Measurements from ENCODE around the gene RBMS3. TPM values are rescaled to one million over a fixed set of nuclear protein-coding genes. Genes with fewer than 3 reads are reported as not detected.
"Not testable (repeated sequence)": the region's sequence is repeated elsewhere in the genome, so short reads cannot be mapped to it uniquely, and the experiment has no call there.

Gene RBMS3
- total RNA-seq (2014; rRNA removed; shearing (Covaris generic)) = 1.0 and 2.0 TPM in 2 replicates
- not detected in 2 replicates for total RNA-seq (2022)
- percentile 1 among the genes with signal in this experiment for Bru-seq, nascent RNA
- percentile 1 among the genes with signal in this experiment for BruChase-seq, experiment 1, labeled RNA remaining after a 6-hour chase
- BruChase-seq, experiment 2, labeled RNA remaining after a 2-hour chase = percentile 3 among the genes with signal in this experiment
- long read RNA-seq = 0 reads

GRCh38 chr3:29280404-29281093, at the start of gene RBMS3:
Gene RBMS3 (plus strand): TSS chr3:29281071.
- H3K27ac ChIP-seq (ENCODE audit: low read depth, low read length, poor library complexity, severe bottlenecking) = no peak within 1 kb of the TSS
- no TSS peak for BruUV-seq (replicated peaks)
- intact Hi-C loops (cut with micrococcal nuclease; ENCODE audit: unreplicated experiment) = no loop called here
- no peaks in the 10 kb centered on the region for H4K20me1 ChIP-seq (ENCODE audit: insufficient read depth, low read length)
- peak within 1 kb of the TSS; percentile 90 for H3K4me2 ChIP-seq (ENCODE audit: low read length)
- TF ChIP-seq, protein P1, sequence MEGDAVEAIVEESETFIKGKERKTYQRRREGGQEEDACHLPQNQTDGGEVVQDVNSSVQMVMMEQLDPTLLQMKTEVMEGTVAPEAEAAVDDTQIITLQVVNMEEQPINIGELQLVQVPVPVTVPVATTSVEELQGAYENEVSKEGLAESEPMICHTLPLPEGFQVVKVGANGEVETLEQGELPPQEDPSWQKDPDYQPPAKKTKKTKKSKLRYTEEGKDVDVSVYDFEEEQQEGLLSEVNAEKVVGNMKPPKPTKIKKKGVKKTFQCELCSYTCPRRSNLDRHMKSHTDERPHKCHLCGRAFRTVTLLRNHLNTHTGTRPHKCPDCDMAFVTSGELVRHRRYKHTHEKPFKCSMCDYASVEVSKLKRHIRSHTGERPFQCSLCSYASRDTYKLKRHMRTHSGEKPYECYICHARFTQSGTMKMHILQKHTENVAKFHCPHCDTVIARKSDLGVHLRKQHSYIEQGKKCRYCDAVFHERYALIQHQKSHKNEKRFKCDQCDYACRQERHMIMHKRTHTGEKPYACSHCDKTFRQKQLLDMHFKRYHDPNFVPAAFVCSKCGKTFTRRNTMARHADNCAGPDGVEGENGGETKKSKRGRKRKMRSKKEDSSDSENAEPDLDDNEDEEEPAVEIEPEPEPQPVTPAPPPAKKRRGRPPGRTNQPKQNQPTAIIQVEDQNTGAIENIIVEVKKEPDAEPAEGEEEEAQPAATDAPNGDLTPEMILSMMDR (conservative IDR thresholded peaks at IDR 0.05; ENCODE audit: low read length) = peak; percentile 62
- TF ChIP-seq EZH2phosphoT487 (IDR thresholded peaks at IDR 0.05; ENCODE audit: borderline replicate concordance, low read depth, low read length) = no peak
- H3K9me3 ChIP-seq (ENCODE audit: low read length) = no peaks in the 10 kb centered on the region
- H2AFZ ChIP-seq (ENCODE audit: low read length) = peak within 1 kb of the TSS; percentile 98
- peaks cover 46% of the 10 kb centered on the region for H3K4me1 ChIP-seq (ENCODE audit: insufficient read depth, low read length, poor library complexity, severe bottlenecking)
- peak within 1 kb of the TSS; percentile 65 for H3K4me3 ChIP-seq (ENCODE audit: low read depth, low read length, poor library complexity, severe bottlenecking)
- H3K79me2 ChIP-seq (ENCODE audit: insufficient read depth, low read depth, low read length) = no peaks in the 10 kb centered on the region
- peak; percentile 61 for DNase-seq (ENCODE audit: low spot score)
- POLR2A ChIA-PET = interaction anchor here (0.6 to 0.9 kb wide), 5 partner anchors 54 to 502 kb away, joined by 3 to 4 read pairs (median 3); no protein-coding TSS in a partner anchor
- CTCF ChIA-PET (ENCODE audit: unreplicated experiment) = no interaction called here
- H3K36me3 ChIP-seq (ENCODE audit: insufficient read depth, low read length) = no peaks in the 10 kb centered on the region
- H3K9me2 ChIP-seq (ENCODE audit: insufficient read depth, low read length) = no peaks in the 10 kb centered on the region

GRCh38 chr3:29233126-29233525, 47.7 kb upstream of the RBMS3 start:
- CTCF ChIA-PET (ENCODE audit: unreplicated experiment); H3K79me2 ChIP-seq (ENCODE audit: insufficient read depth, low read depth, low read length); H4K20me1 ChIP-seq (ENCODE audit: insufficient read depth, low read length); intact Hi-C loops (cut with micrococcal nuclease; ENCODE audit: unreplicated experiment); H3K36me3 ChIP-seq (ENCODE audit: insufficient read depth, low read length); H3K27ac ChIP-seq (ENCODE audit: low read depth, low read length, poor library complexity, severe bottlenecking); BruUV-seq (replicated peaks); H2AFZ ChIP-seq (ENCODE audit: low read length); H3K4me2 ChIP-seq (ENCODE audit: low read length); H3K4me1 ChIP-seq (ENCODE audit: insufficient read depth, low read length, poor library complexity, severe bottlenecking); POLR2A ChIA-PET; H3K9me2 ChIP-seq (ENCODE audit: insufficient read depth, low read length); H3K4me3 ChIP-seq (ENCODE audit: low read depth, low read length, poor library complexity, severe bottlenecking); H3K9me3 ChIP-seq (ENCODE audit: low read length); DNase-seq (ENCODE audit: low spot score): not testable (repeated sequence)

GRCh38 chr3:29236146-29236840, 44.6 kb upstream of the RBMS3 start:
- H3K9me2 ChIP-seq (ENCODE audit: insufficient read depth, low read length) = 0 out of 2 replicates have a peak, but pooled peaks cover 3% of the 10 kb centered on the region
- H3K36me3 ChIP-seq (ENCODE audit: insufficient read depth, low read length) = no peaks in the 10 kb centered on the region
- no peak overlapping the region for H2AFZ ChIP-seq (ENCODE audit: low read length)
- no peak overlapping the region for H3K4me3 ChIP-seq (ENCODE audit: low read depth, low read length, poor library complexity, severe bottlenecking)
- ChIA-PET CTCF (ENCODE audit: unreplicated experiment) (no interaction called here), POLR2A (no interaction called here)
- no TSS peak for BruUV-seq (replicated peaks)
- H3K4me1 ChIP-seq (ENCODE audit: insufficient read depth, low read length, poor library complexity, severe bottlenecking) = no peaks in the 10 kb centered on the region
- no peaks in the 10 kb centered on the region for H4K20me1 ChIP-seq (ENCODE audit: insufficient read depth, low read length)
- no peak for DNase-seq (ENCODE audit: low spot score)
- no peaks in the 10 kb centered on the region for H3K79me2 ChIP-seq (ENCODE audit: insufficient read depth, low read depth, low read length)
- TF ChIP-seq EZH2phosphoT487 (IDR thresholded peaks at IDR 0.05; ENCODE audit: borderline replicate concordance, low read depth, low read length) = no peak
- TF ChIP-seq, protein P1 (conservative IDR thresholded peaks at IDR 0.05; ENCODE audit: low read length) = no peak
- no peak overlapping the region for H3K4me2 ChIP-seq (ENCODE audit: low read length)
- H3K27ac ChIP-seq (ENCODE audit: low read depth, low read length, poor library complexity, severe bottlenecking) = no peak overlapping the region
- H3K9me3 ChIP-seq (ENCODE audit: low read length) = no peaks in the 10 kb centered on the region
- intact Hi-C loops (cut with micrococcal nuclease; ENCODE audit: unreplicated experiment) = no loop called here

All from OCI-LY7 (cell line).